ENCODE results near the gene SLC25A18.
"Not testable (repeated sequence)": the region's sequence is repeated elsewhere in the genome, so short reads cannot be mapped to it uniquely, and the experiment has no call there.

Gene SLC25A18

DNA sequence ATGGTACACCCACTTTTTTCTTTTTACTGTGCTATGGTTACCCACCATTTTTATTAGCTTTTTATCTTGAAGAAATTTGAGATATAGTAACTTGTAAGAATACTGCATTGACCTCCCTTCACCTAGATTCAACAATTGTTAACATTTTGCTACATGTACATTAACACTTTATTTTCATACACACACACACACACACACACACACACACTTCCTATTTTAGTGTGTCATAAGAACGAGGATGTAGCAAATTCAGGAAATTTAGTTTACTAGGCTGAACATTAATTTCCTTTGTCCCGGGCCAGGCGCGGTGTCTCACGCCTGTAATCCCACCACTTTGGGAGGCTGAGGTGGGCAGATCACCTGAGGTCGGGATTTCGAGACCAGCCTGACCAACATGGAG, 66.3 kb downstream of the SLC25A18 start:
- no peak overlapping the region for H3K56ac ChIP-seq (ENCODE audit: low read length)
- no peak overlapping the region for H4K5ac ChIP-seq (ENCODE audit: low read length)
- no peak overlapping the region for H2BK120ac ChIP-seq (ENCODE audit: low read depth, low read length)
- H3K18ac ChIP-seq (ENCODE audit: low read length), result no peak overlapping the region
- WGBS (ENCODE audit: extremely low coverage, insufficient coverage, low lambda C conversion rate), result no CpG with 5 or more reads among the region's 7 CpGs
- no peak overlapping the region for H3K9ac ChIP-seq (ENCODE audit: low read length)
- H3K4me2 ChIP-seq (ENCODE audit: low read length), result no peak overlapping the region
- no peak overlapping the region for H2BK5ac ChIP-seq (ENCODE audit: low read length)
- no peak overlapping the region for H2AK5ac ChIP-seq (ENCODE audit: low read length)
- no peaks in the 10 kb centered on the region for H3K27me3 ChIP-seq (ENCODE audit: insufficient read depth, low read length, poor library complexity)
- no peak overlapping the region for H3K27ac ChIP-seq (ENCODE audit: low read depth, low read length)
- H3K4ac ChIP-seq (ENCODE audit: low read depth, low read length), result no peak overlapping the region
- peaks cover 6% of the 10 kb centered on the region for H3K79me1 ChIP-seq (ENCODE audit: low read length)
- no peak overlapping the region for H4K8ac ChIP-seq (ENCODE audit: low read depth, low read length)
- no peak overlapping the region for H2BK15ac ChIP-seq (replicated peaks; ENCODE audit: low read depth)
- no peak for DNase-seq
- no peak overlapping the region for H3K23ac ChIP-seq (ENCODE audit: low read length)
- H3K4me3 ChIP-seq (ENCODE audit: low read length), result no peak overlapping the region
- no peaks in the 10 kb centered on the region for H3K36me3 ChIP-seq (ENCODE audit: control insufficient read depth, insufficient read depth, low read length)
- no peaks in the 10 kb centered on the region for H3K4me1 ChIP-seq (ENCODE audit: control insufficient read depth, low read depth, low read length)
- H3K79me2 ChIP-seq (ENCODE audit: control insufficient read depth, insufficient read depth, low read length), result peaks cover 16% of the 10 kb centered on the region

GRCh38 chr22:17631076-17631565, 67.8 kb downstream of the SLC25A18 start:
- no peak overlapping the region for H3K18ac ChIP-seq (ENCODE audit: low read length)
- no CpG with 5 or more reads among the region's 9 CpGs for WGBS (ENCODE audit: extremely low coverage, insufficient coverage, low lambda C conversion rate)
- H3K9ac ChIP-seq (ENCODE audit: low read length), result no peak overlapping the region
- no peak overlapping the region for H2BK15ac ChIP-seq (replicated peaks; ENCODE audit: low read depth)
- no peak overlapping the region for H2BK5ac ChIP-seq (ENCODE audit: low read length)
- H4K5ac ChIP-seq (ENCODE audit: low read length), result no peak overlapping the region
- H3K23ac ChIP-seq (ENCODE audit: low read length), result no peak overlapping the region
- H3K4me2 ChIP-seq (ENCODE audit: low read length), result no peak overlapping the region
- peaks cover 6% of the 10 kb centered on the region for H3K79me1 ChIP-seq (ENCODE audit: low read length)
- H3K79me2 ChIP-seq (ENCODE audit: control insufficient read depth, insufficient read depth, low read length), result peaks cover 16% of the 10 kb centered on the region
- no peaks in the 10 kb centered on the region for H3K36me3 ChIP-seq (ENCODE audit: control insufficient read depth, insufficient read depth, low read length)
- H2AK5ac ChIP-seq (ENCODE audit: low read length), result no peak overlapping the region
- no peak overlapping the region for H3K56ac ChIP-seq (ENCODE audit: low read length)
- no peak overlapping the region for H3K4me3 ChIP-seq (ENCODE audit: low read length)
- no peak overlapping the region for H3K27ac ChIP-seq (ENCODE audit: low read depth, low read length)
- no peaks in the 10 kb centered on the region for H3K4me1 ChIP-seq (ENCODE audit: control insufficient read depth, low read depth, low read length)
- no peak overlapping the region for H4K8ac ChIP-seq (ENCODE audit: low read depth, low read length)
- no peak for DNase-seq
- H3K27me3 ChIP-seq (ENCODE audit: insufficient read depth, low read length, poor library complexity), result no peaks in the 10 kb centered on the region
- no peak overlapping the region for H2BK120ac ChIP-seq (ENCODE audit: low read depth, low read length)
- H3K4ac ChIP-seq (ENCODE audit: low read depth, low read length), result no peak overlapping the region

- H2BK15ac ChIP-seq (replicated peaks; ENCODE audit: low read depth), result no peak overlapping the region
- no peak overlapping the region for H3K9ac ChIP-seq (ENCODE audit: low read length)
- no peak overlapping the region for H3K4ac ChIP-seq (ENCODE audit: low read depth, low read length)
- H3K27me3 ChIP-seq (ENCODE audit: insufficient read depth, low read length, poor library complexity), result no peaks in the 10 kb centered on the region
- H3K18ac ChIP-seq (ENCODE audit: low read length), result no peak overlapping the region
- H3K4me3 ChIP-seq (ENCODE audit: low read length), result no peak overlapping the region
- no peak overlapping the region for H4K8ac ChIP-seq (ENCODE audit: low read depth, low read length)
- no peak overlapping the region for H3K23ac ChIP-seq (ENCODE audit: low read length)
- peak; percentile 92 for DNase-seq
- no peak overlapping the region for H2BK120ac ChIP-seq (ENCODE audit: low read depth, low read length)
- peaks cover under 1% of the 10 kb centered on the region for H3K79me1 ChIP-seq (ENCODE audit: low read length)
- H3K36me3 ChIP-seq (ENCODE audit: control insufficient read depth, insufficient read depth, low read length), result no peaks in the 10 kb centered on the region
- H4K5ac ChIP-seq (ENCODE audit: low read length), result no peak overlapping the region
- H3K4me1 ChIP-seq (ENCODE audit: control insufficient read depth, low read depth, low read length), result no peaks in the 10 kb centered on the region
- peak overlapping the region; percentile 59 for H3K56ac ChIP-seq (ENCODE audit: low read length)
- H3K79me2 ChIP-seq (ENCODE audit: control insufficient read depth, insufficient read depth, low read length), result peaks cover under 1% of the 10 kb centered on the region
- no CpG with 5 or more reads among the region's 4 CpGs for WGBS (ENCODE audit: extremely low coverage, insufficient coverage, low lambda C conversion rate)
- H2BK5ac ChIP-seq (ENCODE audit: low read length), result no peak overlapping the region
- H2AK5ac ChIP-seq (ENCODE audit: low read length), result no peak overlapping the region
- no peak overlapping the region for H3K4me2 ChIP-seq (ENCODE audit: low read length)
- peak overlapping the region; percentile 39 for H3K27ac ChIP-seq (ENCODE audit: low read depth, low read length)
These were observed 70.1 kb downstream of the SLC25A18 start for GRCh38 chr22:17633217-17633997.

- Histone ChIP-seq H3K79me1 (ENCODE audit: low read length) (no peaks in the 10 kb centered on the region), H3K56ac (ENCODE audit: low read length) (no peak overlapping the region), H2BK15ac (replicated peaks; ENCODE audit: low read depth) (no peak overlapping the region), H3K79me2 (ENCODE audit: control insufficient read depth, insufficient read depth, low read length) (no peaks in the 10 kb centered on the region), H4K8ac (ENCODE audit: low read depth, low read length) (no peak overlapping the region), H2BK5ac (ENCODE audit: low read length) (no peak overlapping the region), H3K27me3 (ENCODE audit: insufficient read depth, low read length, poor library complexity) (no peaks in the 10 kb centered on the region), H3K36me3 (ENCODE audit: control insufficient read depth, insufficient read depth, low read length) (no peaks in the 10 kb centered on the region), H3K4me3 (ENCODE audit: low read length) (no peak overlapping the region), H3K27ac (ENCODE audit: low read depth, low read length) (peak overlapping the region; percentile 39), H3K4ac (ENCODE audit: low read depth, low read length) (no peak overlapping the region), H2AK5ac (ENCODE audit: low read length) (no peak overlapping the region), H2BK120ac (ENCODE audit: low read depth, low read length) (no peak overlapping the region), H3K9ac (ENCODE audit: low read length) (no peak overlapping the region), H3K18ac (ENCODE audit: low read length) (no peak overlapping the region), H3K23ac (ENCODE audit: low read length) (no peak overlapping the region), H3K4me2 (ENCODE audit: low read length) (no peak overlapping the region), H3K4me1 (ENCODE audit: control insufficient read depth, low read depth, low read length) (no peaks in the 10 kb centered on the region), H4K5ac (ENCODE audit: low read length) (no peak overlapping the region)
- WGBS (ENCODE audit: extremely low coverage, insufficient coverage, low lambda C conversion rate), result no CpG with 5 or more reads among the region's 3 CpGs
- no peak for DNase-seq
These were observed 70.7 kb downstream of the SLC25A18 start for GRCh38 chr22:17633998-17634323.

DNA sequence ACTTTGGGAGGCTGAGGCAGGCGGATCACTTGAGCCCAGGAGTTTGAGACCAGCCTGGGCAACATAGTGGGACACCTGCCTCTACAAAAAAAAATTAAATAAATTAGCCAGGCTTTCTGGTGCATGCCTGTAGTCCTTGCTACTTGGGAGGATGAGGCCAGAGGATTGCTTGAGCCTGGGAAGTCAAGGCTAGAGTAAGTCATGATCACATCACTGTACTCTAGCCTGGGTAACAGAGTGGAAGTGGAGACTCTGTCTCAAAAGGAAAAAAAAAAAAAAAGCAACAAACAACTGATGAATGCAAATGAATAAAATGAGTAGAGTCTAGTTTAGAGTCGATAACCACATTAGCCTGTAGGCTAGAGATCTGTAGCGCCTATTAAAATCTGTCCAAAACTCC, 71.4 kb downstream of the SLC25A18 start:
- no CpG with 5 or more reads among the region's 3 CpGs for WGBS (ENCODE audit: extremely low coverage, insufficient coverage, low lambda C conversion rate)
- Histone ChIP-seq H3K4me3 (ENCODE audit: low read length) (no peak overlapping the region), H2BK120ac (ENCODE audit: low read depth, low read length) (no peak overlapping the region), H3K27me3 (ENCODE audit: insufficient read depth, low read length, poor library complexity) (no peaks in the 10 kb centered on the region), H3K79me1 (ENCODE audit: low read length) (no peaks in the 10 kb centered on the region), H2BK5ac (ENCODE audit: low read length) (no peak overlapping the region), H3K27ac (ENCODE audit: low read depth, low read length) (no peak overlapping the region), H4K5ac (ENCODE audit: low read length) (no peak overlapping the region), H3K23ac (ENCODE audit: low read length) (no peak overlapping the region), H3K56ac (ENCODE audit: low read length) (no peak overlapping the region), H3K79me2 (ENCODE audit: control insufficient read depth, insufficient read depth, low read length) (peaks cover 6% of the 10 kb centered on the region), H3K4me1 (ENCODE audit: control insufficient read depth, low read depth, low read length) (no peaks in the 10 kb centered on the region), H3K9ac (ENCODE audit: low read length) (no peak overlapping the region), H3K18ac (ENCODE audit: low read length) (no peak overlapping the region), H3K4me2 (ENCODE audit: low read length) (no peak overlapping the region), H3K4ac (ENCODE audit: low read depth, low read length) (no peak overlapping the region), H2AK5ac (ENCODE audit: low read length) (no peak overlapping the region), H2BK15ac (replicated peaks; ENCODE audit: low read depth) (no peak overlapping the region), H3K36me3 (ENCODE audit: control insufficient read depth, insufficient read depth, low read length) (no peaks in the 10 kb centered on the region), H4K8ac (ENCODE audit: low read depth, low read length) (no peak overlapping the region)
- no peak for DNase-seq

GRCh38 chr22:17636850-17637249, 73.6 kb downstream of the SLC25A18 start:
- H3K27me3 ChIP-seq (ENCODE audit: insufficient read depth, low read length, poor library complexity); H4K8ac ChIP-seq (ENCODE audit: low read depth, low read length); H2BK15ac ChIP-seq (replicated peaks; ENCODE audit: low read depth); H2BK5ac ChIP-seq (ENCODE audit: low read length); H3K4me1 ChIP-seq (ENCODE audit: control insufficient read depth, low read depth, low read length); H2BK120ac ChIP-seq (ENCODE audit: low read depth, low read length); H3K4me3 ChIP-seq (ENCODE audit: low read length); H3K4me2 ChIP-seq (ENCODE audit: low read length); H3K56ac ChIP-seq (ENCODE audit: low read length); H3K27ac ChIP-seq (ENCODE audit: low read depth, low read length); H3K79me2 ChIP-seq (ENCODE audit: control insufficient read depth, insufficient read depth, low read length); DNase-seq; H3K4ac ChIP-seq (ENCODE audit: low read depth, low read length); H3K9ac ChIP-seq (ENCODE audit: low read length); H2AK5ac ChIP-seq (ENCODE audit: low read length); H3K79me1 ChIP-seq (ENCODE audit: low read length); H3K18ac ChIP-seq (ENCODE audit: low read length); H3K36me3 ChIP-seq (ENCODE audit: control insufficient read depth, insufficient read depth, low read length); H3K23ac ChIP-seq (ENCODE audit: low read length); H4K5ac ChIP-seq (ENCODE audit: low read length): not testable (repeated sequence)
- no CpG with 5 or more reads among the region's 10 CpGs for WGBS (ENCODE audit: extremely low coverage, insufficient coverage, low lambda C conversion rate)
